WTC11 (cell line): Measurements from ENCODE around the gene PKM. TPM values are rescaled to one million over a fixed set of nuclear protein-coding genes. Genes with fewer than 3 reads are reported as not detected.

Experiments used
- ATAC-seq: fragments of 200-7000 bp; cut with Tn5 transposase; 2 replicates; pipeline ENCODE4 v1.10.0; 2021; ENCODE audit warnings: mild to moderate bottlenecking, moderate library complexity
- CTCF ChIA-PET: fragments of 300-600 bp; sonication (Branson Sonifier 250); formaldehyde crosslinking; loops from one replicate; lab custom pipeline; 2021; ENCODE audit warnings: antibody characterized with exemption; lab: Charles Lee
- POLR2A ChIA-PET: fragments of 350-600 bp; sonication (Branson Sonifier 250); formaldehyde crosslinking; loops from one replicate; lab custom pipeline; 2021; ENCODE audit warnings: antibody characterized with exemption; lab: Charles Lee
- DNase-seq: peaks from one replicate; pipeline ENCODE4 v3.0.0; 2021; ENCODE audit warnings: low spot score
- H3K27ac Mint-ChIP-seq: 2 replicates; pipeline ENCODE4 v1.8.0; 2021; ENCODE audit warnings: mixed read lengths
- H3K27me3 Mint-ChIP-seq: 2 replicates; pipeline ENCODE4 v1.8.0; 2021; ENCODE audit warnings: low read depth, mild to moderate bottlenecking, moderate library complexity, mixed read lengths
- H3K36me3 Mint-ChIP-seq: 2 replicates; pipeline ENCODE4 v1.8.0; 2021; ENCODE audit warnings: mixed read lengths
- H3K4me1 Mint-ChIP-seq: 2 replicates; pipeline ENCODE4 v1.8.0; 2022; ENCODE audit warnings: mixed read lengths
- H3K4me3 Mint-ChIP-seq: 2 replicates; pipeline ENCODE4 v1.8.0; 2021; ENCODE audit warnings: mild to moderate bottlenecking, moderate library complexity, mixed read lengths
- H3K9me3 Mint-ChIP-seq: 2 replicates; pipeline ENCODE4 v1.8.0; 2021; ENCODE audit warnings: mixed read lengths
- FOXJ3 ChIP-seq: sonication (generic); formaldehyde crosslinking; IDR thresholded peaks from 2 replicates; pipeline ENCODE4 v1.9.0; 2021; ENCODE audit warnings: missing genetic modification reagents, mild to moderate bottlenecking, borderline replicate concordance
- RORB ChIP-seq: fragments of 250-450 bp; sonication (Bioruptor Pico); IDR thresholded peaks from 2 replicates; pipeline ENCODE4 v1.9.0; 2021; ENCODE audit warnings: mild to moderate bottlenecking
- ZNF671 ChIP-seq: fragments of 250-450 bp; sonication (Bioruptor Pico); IDR thresholded peaks from 2 replicates; pipeline ENCODE4 v1.8.0; 2021; ENCODE audit warnings: mild to moderate bottlenecking
- total RNA-seq: library from RNA; stranded (reverse); gene quantifications from 3 replicates; pipeline ENCODE4 v1.2.3, GENCODE V29; 2021

Gene PKM
- total RNA-seq, 1 experiment from 2014 or later = 858 TPM

GRCh38 chr15:72154316-72154715, 76.7 kb downstream of the PKM start (continued):
- no peak for TF ChIP-seq RORB (CRISPR knock-in tag)

- ATAC-seq = no peak
Observed at GRCh38 chr15:72153269-72154000, 77.6 kb downstream of the PKM start.

More at GRCh38 chr15:72153269-72154000, 77.6 kb downstream of the PKM start:
- no peaks in the 10 kb centered on the region for H3K36me3 Mint-ChIP-seq
- no peak for TF ChIP-seq ZNF671 (CRISPR knock-in tag)
- TF ChIP-seq FOXJ3 (CRISPR knock-in tag) = no peak
- no peak overlapping the region for H3K4me3 Mint-ChIP-seq
- H3K4me1 Mint-ChIP-seq = peaks cover 9% of the 10 kb centered on the region
- H3K27me3 Mint-ChIP-seq = no peaks in the 10 kb centered on the region; the same call in 1 of the 2 replicates
- CTCF ChIA-PET = interaction anchor here (0.6 to 0.9 kb wide), 7 partner anchors 21 to 1651 kb away, joined by 3 to 4 read pairs (median 4); no protein-coding TSS in a partner anchor
- POLR2A ChIA-PET = no interaction called here
- no peak for DNase-seq
- peaks cover 4% of the 10 kb centered on the region; the same call in 1 of the 2 replicates for H3K9me3 Mint-ChIP-seq
- H3K27ac Mint-ChIP-seq = no peak overlapping the region

Other genes starting within 250 kb of the PKM start
- gene MYO9A, start 113.0 kb downstream of the PKM start, total RNA-seq = 23.5 to 25.1 TPM (median 24.6 TPM) in 3 replicates
- gene SENP8, start 112.8 kb downstream of the PKM start, total RNA-seq = 6.0 to 6.8 TPM (median 6.3 TPM) in 3 replicates
- 1.8 to 2.6 TPM (median 1.9 TPM) in 3 replicates for gene GRAMD2A, start 33.4 kb downstream of the PKM start, total RNA-seq
- gene PARP6, start 41.4 kb upstream of the PKM start, total RNA-seq = 40.8 to 42.1 TPM (median 41.9 TPM) in 3 replicates
- gene CELF6, start 89.0 kb upstream of the PKM start, total RNA-seq = not detected in 3 replicates
- gene HEXA, start 144.8 kb upstream of the PKM start, total RNA-seq = 48.1 to 50.2 TPM (median 49.7 TPM) in 3 replicates
- gene TMEM202, start 167.1 kb upstream of the PKM start, total RNA-seq = not detected in 3 replicates
- gene ARIH1, start 243.1 kb upstream of the PKM start, total RNA-seq = 198 to 206 TPM (median 201 TPM) in 3 replicates